Glomerular visceral epithelial cell (primary cell): ENCODE data around the gene LZTFL1.
"Not testable (repeated sequence)": the region's sequence is repeated elsewhere in the genome, so short reads cannot be mapped to it uniquely, and the experiment has no call there.

Experiments used
- DNase-seq: peaks from one replicate; pipeline ENCODE4 v3.0.0-alpha.2; 2016; ENCODE audit errors: extremely low spot score

The LZTFL1 gene

GRCh38 chr3:45864760-45865519 lies 23.0 kb upstream of the LZTFL1 start:
- DNase-seq, result no peak

- no peak for DNase-seq
Measured at GRCh38 chr3:45861043-45861719, 19.3 kb upstream of the LZTFL1 start.

GRCh38 chr3:45860481-45860880 lies 18.6 kb upstream of the LZTFL1 start:
- no peak for DNase-seq

- DNase-seq, result no peak
Measured at GRCh38 chr3:45858809-45859543, 17.1 kb upstream of the LZTFL1 start.

GRCh38 chr3:45857024-45857423 lies 15.1 kb upstream of the LZTFL1 start:
- DNase-seq, result not testable (repeated sequence)

GRCh38 chr3:45856323-45856722 lies 14.4 kb upstream of the LZTFL1 start:
- not testable (repeated sequence) for DNase-seq

- DNase-seq, result no peak
Measured at GRCh38 chr3:45852828-45853227, 10.9 kb upstream of the LZTFL1 start.

GRCh38 chr3:45848392-45848791 lies 6.5 kb upstream of the LZTFL1 start:
- DNase-seq, result no peak

GRCh38 chr3:45844616-45845015 lies 2.7 kb upstream of the LZTFL1 start:
- no peak for DNase-seq

- DNase-seq, result no peak
Measured at GRCh38 chr3:45842851-45843625, 1.1 kb upstream of the LZTFL1 start.

GRCh38 chr3:45841420-45841756 lies 531 bp downstream of the LZTFL1 start:
- DNase-seq, result peak; percentile 20

- DNase-seq, result no peak
Measured at GRCh38 chr3:45838466-45838865, 3.5 kb downstream of the LZTFL1 start.

GRCh38 chr3:45832699-45833098 lies 9.2 kb downstream of the LZTFL1 start:
- peak; percentile 25 for DNase-seq

GRCh38 chr3:45830121-45830520 lies 11.8 kb downstream of the LZTFL1 start:
- no peak for DNase-seq

GRCh38 chr3:45826908-45827307 lies 15.0 kb downstream of the LZTFL1 start:
- no peak for DNase-seq

- DNase-seq, result no peak
Measured at GRCh38 chr3:45826321-45826720, 15.6 kb downstream of the LZTFL1 start.

GRCh38 chr3:45821127-45821526 lies 20.8 kb downstream of the LZTFL1 start:
- DNase-seq, result no peak

GRCh38 chr3:45819543-45819942 lies 22.4 kb downstream of the LZTFL1 start:
- DNase-seq, result no peak

GRCh38 chr3:45817831-45818522 lies 23.9 kb downstream of the LZTFL1 start:
- DNase-seq, result peak; percentile 94

- peak; percentile 11 for DNase-seq
Measured at GRCh38 chr3:45816544-45816943, 25.4 kb downstream of the LZTFL1 start.

GRCh38 chr3:45814322-45814721 lies 27.6 kb downstream of the LZTFL1 start:
- no peak for DNase-seq
